G401 (cell line): Measurements from ENCODE around the gene PTTG1IP. TPM values are rescaled to one million over a fixed set of nuclear protein-coding genes. Genes with fewer than 3 reads are reported as not detected.

Source experiments
- DNase-seq: peaks from one replicate; pipeline ENCODE4 v3.0.0-alpha.2; 2015; ENCODE audit warnings: low spot score
- in situ Hi-C: cut with HindIII; loops from 2 replicates; pipeline ENCODE4 v1.10.0; 2016; ENCODE audit warnings: low sequenced_read_pairs, mixed read lengths
- total RNA-seq: library from RNA; depleted of rRNA; stranded (reverse); fragments of >200 nt; shearing (Covaris generic); gene quantifications from 2 replicates; pipeline ENCODE4 v1.2.3, GENCODE V29; 2014

PTTG1IP gene
- total RNA-seq, 1 experiment from 2014 or later, result 243 TPM

GRCh38 chr21:44898851-44899767 is 25.6 kb upstream of the PTTG1IP start:
- DNase-seq, result no peak
- in situ Hi-C loops, result no loop called here

GRCh38 chr21:44898011-44898488 is 24.6 kb upstream of the PTTG1IP start:
- DNase-seq, result no peak
- in situ Hi-C loops, result no loop called here

- in situ Hi-C loops, result no loop called here
- no peak for DNase-seq
Observed at GRCh38 chr21:44897326-44898010, 24.0 kb upstream of the PTTG1IP start.

- in situ Hi-C loops, result no loop called here
- DNase-seq, result no peak
Observed at GRCh38 chr21:44896561-44897286, 23.2 kb upstream of the PTTG1IP start.

GRCh38 chr21:44895859-44896258 is 22.4 kb upstream of the PTTG1IP start:
- in situ Hi-C loops, result no loop called here
- no peak for DNase-seq

GRCh38 chr21:44894687-44895302 is 21.3 kb upstream of the PTTG1IP start:
- in situ Hi-C loops, result no loop called here
- DNase-seq, result no peak

- no peak for DNase-seq
- in situ Hi-C loops, result no loop called here
Observed at GRCh38 chr21:44893948-44894656, 20.6 kb upstream of the PTTG1IP start.

GRCh38 chr21:44893278-44893556 is 19.7 kb upstream of the PTTG1IP start:
- DNase-seq, result no peak
- in situ Hi-C loops, result no loop called here

- in situ Hi-C loops, result no loop called here
- peak; percentile 53 for DNase-seq
Observed at GRCh38 chr21:44892536-44893277, 19.2 kb upstream of the PTTG1IP start.

- no peak for DNase-seq
- in situ Hi-C loops, result no loop called here
Observed at GRCh38 chr21:44892095-44892494, 18.6 kb upstream of the PTTG1IP start.

- in situ Hi-C loops, result no loop called here
- no peak for DNase-seq
Observed at GRCh38 chr21:44891631-44892031, 18.1 kb upstream of the PTTG1IP start.

GRCh38 chr21:44890961-44891541 is 17.6 kb upstream of the PTTG1IP start:
- in situ Hi-C loops, result no loop called here
- DNase-seq, result no peak

- in situ Hi-C loops, result no loop called here
- DNase-seq, result no peak
Observed at GRCh38 chr21:44890338-44890931, 16.9 kb upstream of the PTTG1IP start.

GRCh38 chr21:44889625-44890337 is 16.3 kb upstream of the PTTG1IP start:
- DNase-seq, result no peak
- in situ Hi-C loops, result no loop called here

GRCh38 chr21:44888581-44889550 is 15.4 kb upstream of the PTTG1IP start:
- in situ Hi-C loops, result no loop called here
- DNase-seq, result no peak
